Adrenal gland (tissue), 12 donors: ENCODE results near the gene ADGRA1. TPM values are rescaled to one million over a fixed set of nuclear protein-coding genes. Genes with fewer than 3 reads are reported as not detected.

Source experiments
- DNase-seq, 7 donors: peaks; one replicate each; pipeline ENCODE4 v3.0.0-alpha.2; 2019 to 2020
- H3K27ac ChIP-seq, 5 donors: fragments of 200-600 bp; sonication (generic) in 4 of 5; 1 replicate in 3 of 5; 2 replicates in 2 of 5; pipeline versions ENCODE4 v1.5.1 to v1.8.0; 2016 to 2020; ENCODE audit warnings: mild to moderate bottlenecking in 1 of 5
- H3K27me3 ChIP-seq: fragments of 200-600 bp; 2 replicates; pipeline ENCODE4 v1.8.0; 2021
- H3K36me3 ChIP-seq, 2 donors: fragments of 200-600 bp; replicated peaks in 1 of 2; 1 replicate in 1 of 2; 2 replicates in 1 of 2; pipeline versions ENCODE4 v1.5.1 to v1.8.0; 2018 to 2022
- H3K4me1 ChIP-seq, 2 donors: fragments of 200-600 bp; replicated peaks in 1 of 2; 1 replicate in 1 of 2; 2 replicates in 1 of 2; pipeline versions ENCODE4 v1.5.1 to v1.8.0; 2018 to 2021
- H3K4me3 ChIP-seq, 4 donors: fragments of 200-600 bp; sonication (generic) in 3 of 4; one replicate each; pipeline ENCODE4 v1.5.1; 2016 to 2018
- H3K9me3 ChIP-seq, 3 donors: fragments of 200-600 bp; sonication (generic) in 1 of 3; replicated peaks in 1 of 3; 1 replicate in 2 of 3; 2 replicates in 1 of 3; pipeline versions ENCODE4 v1.5.1 to v1.8.0; 2016 to 2021
- POLR2A ChIP-seq, 2 donors: fragments of 450-650 bp; IDR thresholded peaks; one replicate each; pipeline ENCODE4 v1.6.1; 2017; ENCODE audit warnings: antibody characterized with exemption in 2 of 2, mild to moderate bottlenecking in 2 of 2, moderate library complexity in 1 of 2
- WGBS, 4 donors: extraction: QIAGEN DNeasy Blood & Tissue Kit in 2 of 4; methylation state at CpG; one replicate each; pipeline versions ENCODE4 v1.1.5 to v1.1.7; 2013 to 2017; 5-methylcytosine and 5-hydroxymethylcytosine counted together
- intact Hi-C, 2 donors: fragments of 100-400 bp; cut with DNase I; formaldehyde crosslinking; loops; one replicate each; pipeline versions ENCODE4 v1.14.1 to v1.15.0; 2022 to 2023
- polyA plus RNA-seq, 3 donors: library from polyadenylated mRNA; stranded (reverse); fragments of 200-250 nt in 2 of 3; fragments of 350-450 nt in 1 of 3; fragmentation: Illumina TruSeq in 1 of 3; extraction: RNeasy Lipid Tissue Mini Kit (QIAGEN cat#74804) in 1 of 3; gene quantifications; one replicate each; pipeline ENCODE4 v1.2.3, GENCODE V29; 2013 to 2014
- total RNA-seq, 9 donors: library from RNA; depleted of rRNA in 4 of 9; stranded (reverse); fragments of >200 nt in 4 of 9; fragments of 120-200 nt in 1 of 9; fragmentation: NEBNext Ultra II Directional in 1 of 9; extraction: Animal tissue kit (Norgen Biotek cat#: 25700) in 1 of 9; gene quantifications; one replicate each; pipeline versions ENCODE4 v1.1.0 to v1.2.4, GENCODE V29; 2013 to 2023
- TF ChIP-seq, protein P1 (sequence below), 6 experiments: fragments of 450-650 bp in 4 of 6; fragments of 200-600 bp in 2 of 6; sonication (generic) in 1 of 6; IDR thresholded peaks; 1 replicate in 5 of 6; 2 replicates in 1 of 6; pipeline versions ENCODE4 v1.5.1 to v1.8.0; 2016 to 2021; ENCODE audit warnings: antibody characterized with exemption in 6 of 6, mild to moderate bottlenecking in 2 of 6, moderate library complexity in 1 of 6
- donor health status: healthy with polysubstance abuse.
- donor health status: Bipolar disorder and iron deficiency.
- donor health status: DM: yes; HTN: yes; CAD: no.
- donor health status: DM: no; HTN: no; CAD: no.
- donor health status: DM: no; HTN: no; CAD: no.
- donor health status: DM: yes; HTN: yes; CAD: no.

ADGRA1 gene
- total and polyA plus RNA-seq, 12 donors: 0.06 to 8.2 (median 2.7) TPM; not detected in 2

DNA sequence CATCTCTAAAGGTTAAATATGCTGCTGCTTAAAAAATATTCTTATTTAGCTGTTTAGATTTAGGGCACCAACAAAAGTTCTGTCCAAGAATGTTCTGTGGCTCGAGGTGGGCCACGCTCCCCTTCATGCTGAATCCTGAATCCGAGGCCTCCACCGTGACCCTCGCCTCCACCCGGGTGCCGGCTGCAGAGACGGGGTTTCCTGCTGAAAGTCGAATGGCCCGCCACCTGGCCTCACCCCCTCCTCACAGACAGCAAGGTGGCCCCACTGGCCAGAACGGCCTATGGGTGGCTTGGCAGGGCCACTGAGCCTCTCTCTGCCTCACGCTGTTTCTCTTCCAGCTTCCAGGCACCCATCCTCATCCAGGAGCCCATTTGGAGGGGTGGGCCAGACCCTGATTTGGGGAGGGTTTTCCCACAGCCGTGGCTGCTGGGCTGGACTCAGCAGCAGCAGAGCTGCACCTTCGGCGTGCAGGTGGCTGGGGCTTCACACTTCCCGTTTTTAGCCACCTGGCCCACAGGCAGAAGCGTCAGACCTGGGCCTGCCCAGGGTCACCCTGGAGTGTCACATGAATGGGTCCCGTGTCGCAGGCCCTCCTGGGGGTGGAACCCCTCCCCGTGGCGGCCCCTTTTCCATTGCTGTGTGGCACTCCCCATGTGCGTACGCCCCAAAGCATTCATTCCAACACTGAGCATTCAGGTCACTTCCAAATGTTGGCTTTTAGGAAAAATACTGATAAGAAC, 26.3 kb upstream of the ADGRA1 start:
- Histone ChIP-seq H3K36me3 (no peaks in the 10 kb centered on the region), H3K9me3 (no peaks in the 10 kb centered on the region), H3K4me1 (no peaks in the 10 kb centered on the region), H3K27ac (no peak overlapping the region), H3K27me3 (no peaks in the 10 kb centered on the region), H3K4me3 (no peak overlapping the region)
- intact Hi-C loops: no loop called here
- TF ChIP-seq POLR2A (IDR thresholded peaks at IDR 0.05): no peak
- TF ChIP-seq, protein P1, sequence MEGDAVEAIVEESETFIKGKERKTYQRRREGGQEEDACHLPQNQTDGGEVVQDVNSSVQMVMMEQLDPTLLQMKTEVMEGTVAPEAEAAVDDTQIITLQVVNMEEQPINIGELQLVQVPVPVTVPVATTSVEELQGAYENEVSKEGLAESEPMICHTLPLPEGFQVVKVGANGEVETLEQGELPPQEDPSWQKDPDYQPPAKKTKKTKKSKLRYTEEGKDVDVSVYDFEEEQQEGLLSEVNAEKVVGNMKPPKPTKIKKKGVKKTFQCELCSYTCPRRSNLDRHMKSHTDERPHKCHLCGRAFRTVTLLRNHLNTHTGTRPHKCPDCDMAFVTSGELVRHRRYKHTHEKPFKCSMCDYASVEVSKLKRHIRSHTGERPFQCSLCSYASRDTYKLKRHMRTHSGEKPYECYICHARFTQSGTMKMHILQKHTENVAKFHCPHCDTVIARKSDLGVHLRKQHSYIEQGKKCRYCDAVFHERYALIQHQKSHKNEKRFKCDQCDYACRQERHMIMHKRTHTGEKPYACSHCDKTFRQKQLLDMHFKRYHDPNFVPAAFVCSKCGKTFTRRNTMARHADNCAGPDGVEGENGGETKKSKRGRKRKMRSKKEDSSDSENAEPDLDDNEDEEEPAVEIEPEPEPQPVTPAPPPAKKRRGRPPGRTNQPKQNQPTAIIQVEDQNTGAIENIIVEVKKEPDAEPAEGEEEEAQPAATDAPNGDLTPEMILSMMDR (IDR thresholded peaks at IDR 0.05): no peak
- DNase-seq: no peak
- 78 to 89% (median 83%) methylated on average over 22 to 23 of the region's 23 CpGs for WGBS, 4 donors

DNA sequence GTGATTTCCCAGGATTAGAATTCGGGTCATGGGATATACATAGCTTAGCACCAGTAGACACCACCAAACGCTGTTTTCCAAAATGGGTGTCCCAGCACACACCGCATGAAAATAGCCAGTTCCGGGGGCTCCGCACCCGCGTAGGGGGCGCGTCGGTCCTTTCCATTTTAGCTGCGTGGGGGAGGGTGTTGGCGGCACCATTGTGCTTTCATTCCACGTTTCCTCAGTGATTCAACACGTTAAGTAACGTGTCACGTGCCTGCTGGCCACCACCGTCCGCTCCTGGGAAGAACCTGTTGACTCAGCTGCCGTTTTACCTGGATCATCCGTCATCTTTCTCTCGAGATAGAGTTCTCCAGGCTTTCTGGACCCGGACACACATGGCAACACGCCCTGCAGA, 25.6 kb upstream of the ADGRA1 start:
- H3K27me3 ChIP-seq: no peaks in the 10 kb centered on the region
- no peak for DNase-seq
- TF ChIP-seq POLR2A (IDR thresholded peaks at IDR 0.05): no peak
- TF ChIP-seq, protein P1 (IDR thresholded peaks at IDR 0.05): no peak

DNA sequence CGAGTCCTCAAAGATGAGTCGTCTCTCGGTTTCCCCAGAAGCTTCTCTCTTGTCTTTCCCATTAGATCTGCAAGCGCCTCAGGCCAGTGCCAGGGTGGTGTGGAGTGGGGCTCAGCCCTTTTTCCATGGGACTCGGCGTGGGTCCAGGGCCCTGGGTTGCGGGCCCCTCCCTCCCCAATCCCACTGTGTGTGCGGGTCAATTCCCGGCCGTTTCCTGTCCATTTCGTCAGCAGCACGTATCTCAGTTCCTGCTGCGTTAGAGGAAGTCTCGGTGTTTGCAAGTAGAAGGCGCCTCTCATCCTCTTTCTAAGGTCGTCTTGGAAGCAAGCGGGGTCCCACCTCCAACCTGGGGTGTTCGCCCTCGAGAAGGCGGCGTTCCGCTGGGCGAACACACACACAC, 25.1 kb upstream of the ADGRA1 start:
- no peaks in the 10 kb centered on the region for H3K27me3 ChIP-seq
- intact Hi-C loops: no loop called here
- no peaks in the 10 kb centered on the region for H3K9me3 ChIP-seq
- H3K27ac ChIP-seq: no peak overlapping the region
- H3K36me3 ChIP-seq: no peaks in the 10 kb centered on the region
- DNase-seq: no peak
- H3K4me3 ChIP-seq: no peak overlapping the region
- 41 to 55% (median 51%) methylated on average over 12 to 23 of the region's 23 CpGs for WGBS, 4 donors
- H3K4me1 ChIP-seq: no peaks in the 10 kb centered on the region
- TF ChIP-seq, protein P1 (IDR thresholded peaks at IDR 0.05): no peak
- TF ChIP-seq POLR2A (IDR thresholded peaks at IDR 0.05): no peak

More for the DNA sequence above, 25.6 kb upstream of the ADGRA1 start:
- intact Hi-C loops: no loop called here
- WGBS, 4 donors: 83 to 90% (median 86%) methylated on average over 23 of the region's 23 CpGs
- no peaks in the 10 kb centered on the region for H3K36me3 ChIP-seq
- H3K4me3 ChIP-seq: no peak overlapping the region
- H3K27ac ChIP-seq: no peak overlapping the region
- H3K9me3 ChIP-seq: no peaks in the 10 kb centered on the region
- H3K4me1 ChIP-seq: no peaks in the 10 kb centered on the region

DNA sequence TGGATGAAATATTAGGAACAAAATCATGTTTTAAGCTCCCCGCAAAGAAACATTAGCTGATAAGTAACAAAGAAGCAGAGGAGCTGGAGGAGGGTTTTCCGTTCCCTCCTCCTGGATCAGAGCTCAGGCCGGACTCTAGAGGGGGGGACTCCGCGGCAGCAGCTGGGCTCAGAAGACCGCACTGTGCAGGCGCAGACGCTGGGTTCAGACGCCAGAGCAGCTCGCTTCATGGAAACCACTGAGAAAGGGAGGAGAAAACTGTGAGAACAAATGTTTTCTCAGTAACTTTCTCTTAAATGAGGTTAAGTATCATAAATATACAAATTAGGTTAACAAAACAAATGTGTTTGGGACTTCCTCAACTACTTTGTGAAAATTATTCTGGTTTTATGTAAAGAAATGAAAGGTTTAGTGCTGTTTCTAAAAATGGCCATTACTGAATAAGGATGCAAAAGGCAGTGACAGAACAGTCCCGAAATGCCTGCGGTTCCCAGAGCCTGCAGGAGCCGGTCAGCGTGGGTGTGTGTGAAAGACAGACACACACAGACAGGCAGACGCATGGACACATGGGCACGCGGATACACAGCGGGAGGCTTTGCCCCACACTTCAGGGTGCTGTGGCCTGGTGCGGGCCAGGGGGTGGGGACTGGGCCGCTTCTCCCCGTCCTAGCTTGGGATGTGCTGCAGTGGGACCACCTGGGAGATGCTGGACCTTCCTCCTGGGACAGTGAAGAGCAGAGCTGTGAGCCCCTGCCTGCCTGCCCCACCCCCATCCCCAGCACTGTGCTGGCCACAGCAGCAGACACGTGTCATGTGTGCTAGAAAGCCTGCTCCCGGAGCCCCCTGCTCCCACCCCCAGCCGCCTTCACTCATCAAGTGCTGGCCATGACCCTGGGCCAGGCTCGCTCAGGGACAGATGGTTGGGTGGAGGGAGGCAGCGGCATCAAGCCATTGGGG, 20.3 kb upstream of the ADGRA1 start:
- TF ChIP-seq POLR2A (IDR thresholded peaks at IDR 0.05): no peak
- TF ChIP-seq, protein P1 (IDR thresholded peaks at IDR 0.05): no peak
- Histone ChIP-seq H3K9me3 (no peaks in the 10 kb centered on the region), H3K36me3 (no peaks in the 10 kb centered on the region), H3K4me1 (no peaks in the 10 kb centered on the region), H3K27me3 (no peaks in the 10 kb centered on the region), H3K4me3 (no peak overlapping the region), H3K27ac (no peak overlapping the region)
- WGBS, 4 donors: 64 to 75% (median 70%) methylated on average over 17 to 26 of the region's 26 CpGs
- DNase-seq: no peak
- intact Hi-C loops: no loop called here
